NB4 (cell line): ENCODE data around the gene TNS2.

Experiments used
- DNase-seq: peaks from one replicate; pipeline ENCODE4 v3.0.0; 2010; ENCODE audit warnings: low read depth
- H3K4me3 ChIP-seq: one replicate; pipeline ENCODE4 v1.5.1; 2011; ENCODE audit warnings: mild to moderate bottlenecking, low read depth, low read length, moderate library complexity
- MAX ChIP-seq: IDR thresholded peaks from 2 replicates; pipeline ENCODE4 v1.6.1; 2011; ENCODE audit warnings: low read depth, low read length
- MYC ChIP-seq: IDR thresholded peaks from 2 replicates; pipeline ENCODE4 v1.6.1; 2011; ENCODE audit warnings: low read depth, low read length
- POLR2A ChIP-seq: IDR thresholded peaks from 2 replicates; pipeline ENCODE4 v1.6.1; 2011; ENCODE audit warnings: mild to moderate bottlenecking; ENCODE audit not compliant: insufficient read length; ENCODE audit errors: extremely low read depth
- TF ChIP-seq, protein P1 (sequence below): IDR thresholded peaks from one replicate; pipeline ENCODE4 v1.5.1; 2012; ENCODE audit warnings: low read depth, low read length

The TNS2 gene

GRCh38 chr12:53070877-53071492 is 21.1 kb downstream of the TNS2 start:
- H3K4me3 ChIP-seq: no peak overlapping the region
- TF ChIP-seq MYC (no peak), MAX (no peak), POLR2A (no peak)
- TF ChIP-seq, protein P1, sequence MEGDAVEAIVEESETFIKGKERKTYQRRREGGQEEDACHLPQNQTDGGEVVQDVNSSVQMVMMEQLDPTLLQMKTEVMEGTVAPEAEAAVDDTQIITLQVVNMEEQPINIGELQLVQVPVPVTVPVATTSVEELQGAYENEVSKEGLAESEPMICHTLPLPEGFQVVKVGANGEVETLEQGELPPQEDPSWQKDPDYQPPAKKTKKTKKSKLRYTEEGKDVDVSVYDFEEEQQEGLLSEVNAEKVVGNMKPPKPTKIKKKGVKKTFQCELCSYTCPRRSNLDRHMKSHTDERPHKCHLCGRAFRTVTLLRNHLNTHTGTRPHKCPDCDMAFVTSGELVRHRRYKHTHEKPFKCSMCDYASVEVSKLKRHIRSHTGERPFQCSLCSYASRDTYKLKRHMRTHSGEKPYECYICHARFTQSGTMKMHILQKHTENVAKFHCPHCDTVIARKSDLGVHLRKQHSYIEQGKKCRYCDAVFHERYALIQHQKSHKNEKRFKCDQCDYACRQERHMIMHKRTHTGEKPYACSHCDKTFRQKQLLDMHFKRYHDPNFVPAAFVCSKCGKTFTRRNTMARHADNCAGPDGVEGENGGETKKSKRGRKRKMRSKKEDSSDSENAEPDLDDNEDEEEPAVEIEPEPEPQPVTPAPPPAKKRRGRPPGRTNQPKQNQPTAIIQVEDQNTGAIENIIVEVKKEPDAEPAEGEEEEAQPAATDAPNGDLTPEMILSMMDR: no peak
- DNase-seq: peak; percentile 40

GRCh38 chr12:53071591-53072551 is 22.0 kb downstream of the TNS2 start:
- no peak for DNase-seq
- no peak overlapping the region for H3K4me3 ChIP-seq
- TF ChIP-seq, protein P1: no peak
- no peak for TF ChIP-seq POLR2A
- TF ChIP-seq MYC: no peak
- TF ChIP-seq MAX: no peak

DNA sequence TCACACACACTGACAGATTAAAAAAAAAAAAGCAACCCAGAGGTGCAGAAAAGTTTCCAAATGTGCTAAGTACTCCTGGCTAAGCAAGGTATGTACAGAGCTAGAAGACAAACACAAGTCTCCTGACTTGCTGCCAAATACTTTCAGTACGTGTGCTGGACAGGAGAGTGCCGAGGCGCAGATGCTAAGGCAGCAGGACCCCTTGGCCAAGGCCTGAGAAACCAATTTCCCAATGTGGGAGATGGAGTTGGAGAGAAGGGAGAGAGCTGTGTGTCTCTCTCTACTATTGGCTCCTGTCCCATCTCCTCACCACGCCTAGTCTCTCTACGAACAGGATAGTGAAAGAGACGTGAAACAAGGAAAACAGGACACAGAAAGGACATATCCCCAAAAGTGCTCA is 24.0 kb downstream of the TNS2 start:
- H3K4me3 ChIP-seq: no peak overlapping the region
- DNase-seq: no peak
- TF ChIP-seq, protein P1: no peak
- TF ChIP-seq MAX (no peak), POLR2A (no peak), MYC (no peak)

DNA sequence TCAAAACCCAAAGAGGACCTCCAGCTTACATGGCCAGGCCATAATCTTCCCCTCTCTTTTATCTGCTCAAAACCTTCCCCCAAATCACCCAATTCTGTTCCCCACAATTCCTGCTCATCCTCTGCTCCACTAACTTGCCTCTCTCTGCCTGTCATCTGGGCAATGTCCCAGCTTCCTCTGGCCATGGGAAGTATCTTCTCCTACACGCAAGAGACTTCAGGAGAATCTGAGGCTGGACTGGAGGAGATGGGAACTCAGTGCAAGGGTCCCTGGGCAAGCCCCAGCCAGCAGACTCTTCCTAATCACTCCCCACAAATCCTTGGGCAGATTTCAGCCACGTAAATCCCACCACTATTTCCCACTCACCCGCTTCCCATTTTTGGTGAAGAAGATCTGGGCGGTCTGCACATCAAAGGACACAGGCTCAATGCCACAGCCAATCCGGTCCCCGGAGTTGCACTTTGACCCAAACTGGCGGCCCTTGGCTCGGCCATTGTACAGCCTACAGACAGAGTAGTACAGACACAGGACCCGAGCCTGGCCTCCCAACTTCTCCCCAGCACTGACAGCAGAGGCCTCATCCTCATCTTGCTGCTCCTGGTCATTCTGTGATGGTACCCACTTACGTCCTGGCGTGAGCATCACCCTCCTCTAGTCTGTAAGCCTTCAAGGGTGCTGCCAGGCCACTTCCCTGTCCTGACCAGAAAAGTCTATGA is 24.6 kb downstream of the TNS2 start:
- H3K4me3 ChIP-seq: no peak overlapping the region
- no peak for TF ChIP-seq MYC
- no peak for TF ChIP-seq POLR2A
- TF ChIP-seq MAX: no peak
- TF ChIP-seq, protein P1: no peak

DNA sequence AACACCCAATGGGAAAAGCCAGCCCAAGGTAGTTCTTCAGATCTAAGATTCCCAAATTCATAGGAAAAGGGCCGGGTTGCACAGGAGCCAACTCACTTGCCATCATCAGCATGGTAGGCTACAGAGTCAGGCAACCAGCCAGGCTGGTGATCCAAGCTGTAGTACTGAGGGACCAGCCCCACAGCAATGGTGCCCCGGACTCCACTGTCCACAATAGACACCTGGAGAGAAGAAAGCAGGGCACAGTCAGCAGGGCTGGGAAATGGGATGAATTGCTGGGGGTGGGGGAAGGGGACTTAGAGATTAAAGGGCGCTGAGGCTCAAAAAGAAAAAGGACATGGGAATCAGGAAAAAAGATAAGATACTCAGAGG is 25.1 kb downstream of the TNS2 start:
- TF ChIP-seq, protein P1: no peak
- TF ChIP-seq MYC (no peak), POLR2A (no peak), MAX (no peak)
- DNase-seq: no peak
- H3K4me3 ChIP-seq: no peak overlapping the region

More for the DNA sequence above, 24.6 kb downstream of the TNS2 start:
- DNase-seq: no peak
